ENCODE results near the gene TTC39B.

TTC39B gene

DNA sequence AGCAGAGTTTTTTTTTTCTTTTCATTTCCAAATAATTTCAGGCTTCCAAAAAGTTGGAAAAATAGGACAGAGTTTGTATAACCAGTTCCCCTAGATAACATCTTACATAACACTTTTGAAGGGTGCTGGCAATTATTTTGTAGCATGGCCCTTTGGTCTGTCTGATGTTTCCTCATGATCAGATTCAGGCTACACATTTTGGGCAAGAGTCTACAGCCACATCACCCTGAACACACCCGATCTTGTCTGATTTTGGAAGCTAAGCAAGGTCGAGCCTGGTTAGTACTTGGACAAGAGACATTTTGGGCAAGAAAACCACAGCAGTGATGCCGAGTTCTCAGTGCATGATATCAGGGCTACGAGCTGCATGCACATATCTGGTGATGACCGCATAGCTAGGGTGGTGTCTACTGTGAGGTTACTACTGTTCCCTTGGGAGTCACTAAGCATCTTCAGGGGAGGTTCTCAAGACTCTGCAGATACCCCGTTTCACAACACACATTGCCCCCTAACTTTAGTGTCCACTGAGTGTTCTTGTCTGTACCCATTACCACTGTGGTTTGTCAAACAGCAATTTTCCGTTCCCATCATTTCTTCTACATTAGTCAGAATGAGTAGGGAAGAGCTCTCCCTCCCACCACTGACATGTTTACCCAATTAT is 86.2 kb downstream of the TTC39B start:
- DNase-seq: no peak

DNA sequence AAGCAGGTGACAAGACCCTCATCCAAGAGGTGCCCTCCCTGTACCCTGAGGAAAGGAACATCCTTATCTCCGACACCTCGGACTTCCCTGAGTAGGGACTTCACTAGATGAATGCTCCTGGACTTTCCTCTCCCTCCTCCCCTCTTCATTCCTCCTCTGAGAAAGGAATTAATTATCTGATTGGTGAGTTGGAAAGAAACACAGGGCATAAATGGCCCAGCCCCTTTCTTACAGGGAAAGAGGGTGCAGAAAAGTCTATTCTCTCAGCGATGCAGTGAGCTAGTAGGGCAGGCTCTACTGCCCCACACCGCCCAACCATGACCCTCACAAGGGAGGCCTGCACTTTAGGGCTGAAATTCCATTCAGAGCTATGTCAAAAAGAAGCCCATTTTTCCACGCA is 87.5 kb downstream of the TTC39B start:
- DNase-seq: no peak

DNA sequence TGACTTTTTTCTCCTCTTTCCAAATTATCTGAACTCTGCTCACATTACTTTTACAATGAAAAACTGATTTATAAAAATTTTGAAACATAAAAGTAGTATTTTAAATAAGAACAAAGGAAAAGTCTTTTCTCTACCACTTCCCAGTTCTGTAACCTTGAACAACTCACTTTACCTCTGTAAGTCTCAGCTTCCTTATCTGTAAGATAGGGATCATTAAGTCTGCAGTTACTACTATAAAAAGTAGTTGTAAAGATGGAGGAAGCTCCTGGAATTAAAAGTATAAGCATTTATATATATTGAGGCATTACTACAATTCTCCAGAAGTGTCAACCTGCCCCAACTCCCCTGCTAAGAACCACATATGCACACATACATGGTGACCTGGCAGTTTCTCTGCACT is 88.0 kb downstream of the TTC39B start:
- no peak for DNase-seq

DNA sequence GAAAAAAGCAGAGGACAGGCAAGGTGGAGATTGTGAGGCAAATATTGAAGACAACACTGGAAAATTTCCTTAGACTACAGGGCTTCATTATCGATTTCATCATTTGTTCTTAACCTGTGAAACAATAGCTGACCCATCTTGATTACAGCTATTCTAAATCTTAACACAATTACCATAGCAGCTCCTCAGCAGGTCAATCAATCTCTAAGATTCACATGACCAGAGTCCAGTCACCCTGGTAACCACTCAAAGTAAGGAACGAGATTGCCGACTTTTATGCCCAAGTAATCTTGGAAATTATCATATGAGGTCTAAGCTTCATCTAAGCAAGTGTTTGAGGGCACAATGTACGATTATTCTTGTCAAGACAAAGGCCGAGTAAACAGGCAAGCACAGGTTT is 93.8 kb downstream of the TTC39B start:
- no peak for DNase-seq

DNA sequence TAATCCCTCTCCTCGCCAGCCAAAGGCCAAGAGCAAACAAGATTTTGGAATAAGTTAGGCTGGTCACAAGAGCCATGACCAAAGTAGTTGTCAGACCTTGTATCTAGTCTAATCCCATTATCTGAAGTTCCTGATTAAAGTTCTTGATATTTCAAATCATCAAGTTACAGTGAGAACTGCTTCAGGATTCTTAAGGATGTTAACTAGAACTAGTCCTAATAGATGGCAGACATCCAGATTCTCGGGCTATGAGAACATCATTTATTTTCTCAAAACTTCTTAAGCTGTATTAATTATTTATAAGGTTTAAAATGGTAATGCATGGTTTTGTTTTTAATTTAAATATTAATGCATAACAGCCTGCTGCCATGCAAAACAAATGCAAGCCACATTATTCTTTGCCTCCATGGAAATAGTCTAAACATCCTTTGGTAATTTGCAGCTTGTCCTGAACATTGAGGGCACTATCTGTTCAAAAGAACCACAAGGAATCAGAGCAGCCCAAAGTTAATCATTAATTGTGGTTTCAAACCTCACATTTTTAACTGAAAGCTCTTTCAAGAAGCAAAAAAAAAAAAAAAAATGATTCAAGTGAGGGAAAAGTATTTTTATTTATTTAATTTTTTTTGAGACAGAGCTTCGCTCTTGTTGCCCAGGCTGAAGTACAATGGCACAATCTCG is 95.1 kb downstream of the TTC39B start:
- no peak for DNase-seq

DNA sequence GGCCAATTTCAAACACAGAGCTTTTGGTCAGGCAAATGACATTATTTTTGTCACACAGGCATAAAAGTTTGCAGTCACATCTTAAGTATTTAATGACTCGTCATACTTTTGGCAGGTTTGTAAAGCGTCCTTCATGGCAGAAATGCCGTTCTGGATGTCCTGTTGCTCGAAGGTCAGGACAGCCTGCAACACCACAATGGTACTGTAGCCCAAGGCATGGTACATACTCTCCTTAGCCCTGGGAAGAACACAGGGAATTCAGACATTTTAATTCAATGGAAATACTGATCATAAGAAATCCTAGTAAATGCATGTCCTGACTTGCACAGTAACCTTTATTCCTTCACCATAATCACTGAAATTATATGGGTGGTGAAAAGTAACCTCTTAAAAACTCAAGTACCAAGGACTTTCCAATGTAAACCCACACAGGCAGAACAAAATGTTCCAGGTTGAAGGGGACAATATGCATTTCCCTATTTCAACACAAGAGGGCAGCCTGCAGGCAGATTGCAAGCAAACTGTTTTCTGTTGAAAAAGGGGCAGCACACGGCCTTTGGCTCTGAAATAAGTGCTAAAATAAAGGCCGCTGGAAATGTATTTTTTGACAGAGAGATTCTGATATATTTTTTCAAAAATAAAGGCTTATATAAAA is 95.7 kb downstream of the TTC39B start:
- peak; percentile 52 to 69 for DNase-seq

DNA sequence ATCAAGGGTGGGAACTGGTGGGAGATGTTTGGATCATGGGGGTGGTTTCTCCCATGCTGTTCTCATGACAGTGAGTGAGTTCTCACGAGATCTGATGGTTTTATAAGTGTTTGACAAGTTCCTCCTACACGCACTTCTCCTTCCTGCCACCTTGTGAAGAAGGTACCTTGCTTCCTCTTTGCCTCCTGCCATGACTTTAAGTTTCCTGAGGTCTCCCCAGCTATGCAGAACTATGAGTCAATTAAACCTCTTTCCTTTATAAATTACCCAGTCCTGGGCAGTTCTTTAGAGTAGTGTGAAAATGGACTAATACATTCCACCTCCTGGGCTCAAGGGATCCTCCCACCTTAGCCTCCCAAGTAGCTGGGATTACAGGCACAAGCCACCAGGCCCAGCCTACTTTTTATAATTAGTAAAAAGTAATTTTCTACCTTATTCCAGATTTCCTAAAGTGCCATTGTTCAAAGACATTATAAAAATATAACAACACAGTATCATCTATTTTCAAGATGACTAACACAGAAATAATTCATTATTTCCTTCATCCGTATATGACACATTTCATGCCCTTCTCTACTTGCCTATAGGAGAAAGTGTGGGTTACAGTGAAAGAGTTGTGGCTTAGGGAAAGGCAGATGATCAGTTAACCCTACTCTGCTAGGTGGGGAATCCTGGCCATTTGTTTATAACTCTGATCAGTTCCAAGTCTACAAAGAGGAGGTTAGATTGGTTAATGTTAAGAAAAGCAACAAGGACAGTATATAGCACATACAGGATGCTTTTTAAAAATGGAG is 99.9 kb downstream of the TTC39B start:
- no peak for DNase-seq

DNA sequence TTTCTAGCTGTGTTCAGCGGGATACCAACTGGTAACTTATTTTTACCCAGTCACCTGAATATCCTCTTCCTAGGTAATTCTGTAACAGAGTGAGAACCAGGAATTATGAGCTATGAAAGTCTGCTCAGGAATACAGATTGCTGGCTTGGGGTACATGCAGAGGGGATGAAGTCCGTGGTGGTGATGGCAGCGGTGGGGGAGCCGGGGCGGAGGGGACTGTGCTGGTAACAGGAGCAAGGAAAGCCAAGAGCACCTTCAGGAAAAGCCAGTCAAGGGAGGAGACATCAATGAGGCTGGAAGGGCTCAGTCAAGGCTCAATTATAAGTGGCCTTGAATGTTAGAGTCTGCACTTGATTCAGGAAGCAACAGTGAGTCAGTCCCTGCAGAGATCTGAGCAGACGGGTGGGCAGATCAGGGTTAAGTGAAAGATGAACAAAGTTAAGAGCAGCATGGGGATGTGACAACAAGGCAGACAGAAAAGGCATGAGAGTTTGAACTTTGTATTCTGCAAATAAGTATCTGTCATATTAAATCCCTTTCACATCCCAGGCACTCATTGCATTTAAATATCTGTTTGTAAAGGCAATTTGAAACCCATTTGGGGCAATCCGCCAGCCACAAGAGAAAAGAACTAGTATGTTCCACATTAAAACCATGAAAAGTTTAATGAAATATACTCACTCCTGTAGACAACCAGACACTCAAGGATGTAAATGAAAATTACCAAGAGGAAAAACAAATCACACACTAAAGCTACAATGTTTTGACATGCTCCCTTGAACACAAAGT is 101.2 kb downstream of the TTC39B start:
- DNase-seq: no peak

DNA sequence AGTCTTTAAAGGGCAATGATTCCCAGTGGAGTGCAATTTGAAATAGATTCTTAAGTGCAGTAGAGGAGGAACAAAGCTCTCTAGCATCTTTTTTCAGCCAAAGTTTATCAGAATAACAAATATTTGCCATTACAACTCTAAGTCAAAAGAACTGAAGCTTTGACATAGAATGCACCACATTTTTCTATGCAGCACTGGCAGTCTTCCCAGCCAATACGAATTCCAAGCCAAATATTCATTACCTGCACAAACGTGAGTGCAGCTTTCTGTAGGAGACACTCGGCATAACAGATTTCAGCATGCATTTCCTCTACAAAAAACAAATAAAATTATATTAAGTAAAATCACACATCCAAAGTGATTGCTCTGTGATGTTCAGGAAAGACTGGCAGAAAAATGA is 103.4 kb downstream of the TTC39B start:
- no peak for DNase-seq

DNA sequence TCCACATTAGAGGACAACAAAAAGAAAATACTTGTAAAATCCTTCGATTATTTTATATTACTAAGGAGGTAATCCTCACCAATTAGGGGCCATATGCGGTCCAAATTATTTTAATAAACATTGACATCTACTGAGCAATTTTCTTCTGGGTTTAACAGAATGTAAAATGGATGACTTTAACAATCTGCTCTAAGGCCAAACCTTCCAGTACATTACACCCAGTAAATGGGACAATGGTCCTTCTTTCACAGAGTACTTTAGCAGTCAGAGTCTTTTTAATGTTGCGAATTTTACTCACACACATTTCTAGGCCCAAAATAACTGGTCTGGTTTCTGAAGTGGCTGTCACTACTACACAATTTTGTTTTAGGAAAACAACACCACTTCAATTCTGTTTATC is 106.9 kb downstream of the TTC39B start:
- no peak for DNase-seq

DNA sequence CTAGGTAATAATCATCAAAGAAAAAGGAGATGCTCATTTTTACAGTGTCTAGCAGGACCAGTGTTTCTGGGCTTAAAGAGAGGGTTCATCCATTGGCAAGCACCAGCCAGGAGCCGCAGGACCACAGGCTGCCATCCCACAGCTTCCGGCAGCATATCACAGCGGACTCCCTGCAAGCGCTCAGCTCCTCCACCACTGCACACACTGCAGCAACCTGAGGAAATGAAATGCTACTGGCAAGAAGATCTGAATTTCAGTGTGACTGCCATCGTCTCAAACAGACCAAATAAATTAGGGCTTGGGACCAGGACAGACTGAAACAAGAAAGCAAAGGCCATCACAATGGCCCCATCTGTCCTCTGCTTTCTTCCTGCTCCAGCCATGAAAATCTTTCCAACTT is 114.2 kb downstream of the TTC39B start:
- DNase-seq: no peak

DNA sequence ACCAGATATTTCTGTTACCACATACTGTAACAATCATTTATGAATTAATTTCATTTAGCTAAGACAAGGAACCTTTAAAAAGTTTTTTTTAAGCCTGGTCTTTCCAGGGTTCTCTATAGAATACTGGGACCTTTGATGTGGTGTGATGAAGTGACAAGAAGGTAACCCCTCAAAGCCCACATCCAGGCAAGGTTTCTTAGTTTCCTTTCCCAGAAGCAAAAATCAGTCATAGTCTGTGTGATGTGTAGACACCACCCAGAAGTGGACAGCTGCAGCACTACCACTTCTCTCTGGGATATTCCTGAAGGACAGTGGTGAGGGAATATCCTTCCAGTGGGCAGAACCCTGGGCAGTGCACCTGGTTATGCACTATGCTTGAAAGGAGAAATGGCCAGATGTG is 115.6 kb downstream of the TTC39B start:
- no peak for DNase-seq

DNA sequence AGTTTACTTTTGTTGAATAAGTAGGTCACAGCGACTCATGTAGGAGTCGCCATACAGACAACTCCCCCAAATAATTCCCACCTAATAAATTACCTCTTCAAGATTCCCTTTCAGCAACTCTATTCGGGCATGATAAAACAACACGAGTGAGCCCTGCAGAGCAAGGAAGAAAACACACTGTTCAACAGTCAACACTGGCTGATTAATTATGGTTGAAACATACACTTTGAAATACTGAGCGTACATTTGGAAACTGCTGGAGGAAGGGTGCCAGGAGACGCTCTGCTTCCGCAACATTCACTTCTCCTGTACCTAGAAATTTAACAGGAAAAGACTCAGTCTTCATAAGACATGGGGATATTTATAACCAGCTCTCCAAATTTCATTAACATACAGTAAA is 117.5 kb downstream of the TTC39B start:
- no peak for DNase-seq

DNA sequence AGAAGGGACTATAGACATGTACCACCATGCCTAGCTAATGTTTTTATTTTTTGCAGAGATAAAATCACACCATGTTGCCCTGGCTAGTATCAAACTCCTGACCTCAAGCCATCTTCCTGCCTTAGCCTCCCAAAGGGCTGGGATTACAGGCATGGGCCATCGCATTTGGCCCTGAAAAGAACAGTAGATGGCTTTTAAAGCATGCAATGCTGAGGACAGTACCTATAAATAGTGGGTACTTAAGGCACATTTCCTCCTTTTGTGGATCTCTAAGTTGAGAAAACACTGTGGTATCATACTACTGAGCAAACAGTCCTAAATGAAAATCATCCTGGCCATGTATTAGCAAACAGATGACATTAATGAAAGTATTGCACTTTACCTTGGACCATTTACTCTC is 119.4 kb downstream of the TTC39B start:
- no peak for DNase-seq

DNA sequence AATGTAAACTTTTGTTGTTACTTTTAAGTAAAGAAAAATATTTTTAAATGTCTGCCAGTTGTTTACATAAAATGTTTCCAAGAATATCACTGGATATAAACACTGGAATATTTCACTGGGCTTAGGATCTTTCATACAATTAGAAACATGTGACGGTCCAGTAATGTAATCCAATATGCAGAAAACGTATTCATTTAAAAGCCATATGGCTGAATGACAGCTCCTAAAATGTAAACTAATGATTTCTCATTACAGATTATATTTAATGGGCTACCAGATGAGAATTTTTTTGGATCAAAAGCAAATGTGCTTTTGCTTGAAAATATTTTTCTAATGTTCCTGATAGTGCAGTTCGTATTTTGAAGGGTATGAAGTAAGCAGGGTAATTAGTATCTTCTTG is 124.3 kb downstream of the TTC39B start:
- DNase-seq: no peak

DNA sequence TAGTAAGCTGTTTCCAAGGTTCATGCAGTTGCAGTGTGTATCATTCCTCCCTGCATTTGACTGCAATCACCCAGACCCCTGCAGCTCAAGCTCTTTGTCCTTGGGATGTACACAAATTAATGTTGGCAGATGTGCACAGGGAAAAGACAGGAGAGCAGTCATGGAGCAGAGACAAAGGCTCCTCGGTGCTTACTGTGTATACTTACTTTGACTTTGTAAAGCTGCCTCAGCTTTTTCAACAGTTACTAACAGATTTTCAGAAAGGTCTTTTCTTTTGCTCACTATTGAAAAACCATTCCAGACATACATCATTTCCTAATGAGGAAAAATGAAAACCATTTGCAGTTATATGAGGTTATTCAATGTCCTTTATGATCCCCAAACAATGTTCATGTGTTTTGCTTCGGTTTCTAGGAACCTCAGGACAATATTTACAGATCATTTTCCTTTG is 124.9 kb downstream of the TTC39B start:
- no peak for DNase-seq

DNA sequence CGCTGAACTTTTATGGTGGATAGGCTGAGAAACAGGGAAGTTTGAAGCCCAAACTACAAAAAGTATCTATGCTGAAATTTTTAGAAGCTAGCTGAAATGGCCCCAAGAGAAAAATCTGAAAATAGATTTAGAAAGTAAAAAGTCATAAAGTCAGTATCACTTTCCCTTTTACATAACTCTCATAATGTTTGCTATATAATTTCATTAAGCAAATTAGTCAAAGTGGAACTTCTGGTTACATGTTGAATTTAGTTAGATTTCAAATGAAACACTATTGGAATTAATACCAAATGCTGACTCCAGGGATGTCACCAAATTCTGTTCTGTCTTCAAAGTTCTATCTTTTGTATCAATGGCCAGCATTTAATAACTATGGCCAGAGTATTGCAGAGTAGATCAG is 126.9 kb downstream of the TTC39B start:
- no peak for DNase-seq

DNA sequence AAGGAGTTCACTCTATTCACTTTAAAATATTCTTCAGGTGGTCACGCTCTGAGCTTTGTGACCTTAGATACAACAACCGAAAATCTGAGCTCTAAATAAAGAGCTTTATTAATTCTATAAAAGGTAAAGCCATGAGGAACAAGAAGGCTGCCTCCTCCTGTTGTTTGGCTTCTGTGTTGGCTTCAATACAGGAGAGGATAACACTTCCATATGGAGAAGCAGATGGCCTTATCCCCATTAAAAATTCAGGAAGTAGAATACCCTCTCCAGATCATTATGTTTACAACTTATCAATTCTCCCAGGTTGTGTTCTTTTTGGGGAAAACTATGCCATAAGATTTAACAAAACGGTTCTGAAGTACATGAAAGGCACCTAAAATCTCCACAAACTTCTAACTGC is 128.4 kb downstream of the TTC39B start:
- DNase-seq: no peak

DNA sequence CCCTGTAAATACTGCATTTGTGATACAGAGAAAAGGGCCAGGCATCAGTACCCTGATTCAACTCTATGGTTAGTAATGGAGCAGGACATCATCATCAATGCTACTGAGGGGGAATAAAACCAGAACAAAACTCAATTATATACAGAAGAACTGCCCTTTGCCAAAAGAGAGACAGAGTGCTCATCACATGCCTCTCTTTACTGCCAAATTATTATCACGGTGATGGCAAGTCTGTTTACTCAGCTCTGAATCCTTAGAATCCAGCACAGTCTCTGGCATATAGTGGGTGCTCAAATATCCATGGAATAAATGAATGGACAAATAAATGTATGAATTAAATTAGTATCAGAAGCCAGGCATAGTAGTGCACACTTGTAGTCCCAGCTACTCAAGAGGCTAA is 130.2 kb downstream of the TTC39B start:
- no peak for DNase-seq

DNA sequence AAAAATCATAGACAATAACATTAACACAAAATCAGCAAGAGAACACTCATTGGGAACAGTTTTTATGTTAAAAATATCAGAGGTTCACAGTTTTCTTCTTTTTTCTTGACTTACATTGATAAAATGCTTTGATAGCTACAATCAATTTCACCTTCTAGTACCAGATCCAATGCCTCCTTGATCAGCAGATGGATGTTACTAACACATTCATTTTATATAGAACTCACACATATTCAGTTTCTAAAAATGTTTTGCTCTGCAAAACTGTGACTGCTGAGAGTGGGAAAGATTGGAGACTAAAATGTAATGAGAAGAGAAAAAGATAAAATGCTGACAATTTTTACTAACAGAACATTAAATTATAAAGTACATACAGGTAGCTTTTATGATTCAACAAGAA is 143.1 kb downstream of the TTC39B start:
- no peak for DNase-seq

DNA sequence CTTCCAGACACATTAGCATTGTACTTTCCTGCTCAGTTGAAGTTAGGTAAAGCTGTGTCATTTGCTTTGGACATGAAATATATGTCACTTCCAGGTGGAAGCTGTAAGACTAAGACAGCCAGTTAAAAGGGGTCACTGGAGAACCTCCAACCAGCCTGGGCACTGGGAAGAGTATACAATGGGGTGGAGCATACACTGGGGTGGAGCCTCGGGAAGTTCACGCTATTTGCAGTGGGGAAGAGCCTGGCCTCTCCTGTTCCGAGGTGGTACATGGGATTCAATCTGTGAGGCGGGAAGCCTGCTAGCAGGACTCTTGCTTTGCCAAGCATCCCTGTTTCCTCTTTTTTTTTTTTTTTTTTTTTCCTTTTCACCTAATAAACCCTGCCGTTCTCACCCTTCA is 145.3 kb downstream of the TTC39B start:
- DNase-seq: no peak

DNA sequence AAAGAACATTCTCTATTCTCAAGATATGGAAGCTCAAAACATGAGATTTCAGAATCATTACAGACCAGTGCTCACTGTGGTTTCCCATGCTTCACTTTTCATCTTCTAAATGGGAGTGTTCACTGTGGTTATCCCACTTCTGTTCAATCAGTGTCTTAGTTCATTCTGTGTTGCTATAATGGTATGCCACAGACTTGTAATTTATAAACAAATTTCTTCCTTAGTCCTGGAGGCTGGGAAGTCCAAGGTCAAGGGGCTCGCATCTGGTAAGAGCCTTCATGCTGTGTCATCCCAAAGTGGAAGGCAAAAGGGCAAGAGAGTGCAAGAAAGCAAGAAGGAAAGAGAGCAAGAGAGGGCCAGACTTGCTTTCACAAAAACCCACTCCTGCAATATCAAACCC is 146.3 kb downstream of the TTC39B start:
- DNase-seq: no peak

DNA sequence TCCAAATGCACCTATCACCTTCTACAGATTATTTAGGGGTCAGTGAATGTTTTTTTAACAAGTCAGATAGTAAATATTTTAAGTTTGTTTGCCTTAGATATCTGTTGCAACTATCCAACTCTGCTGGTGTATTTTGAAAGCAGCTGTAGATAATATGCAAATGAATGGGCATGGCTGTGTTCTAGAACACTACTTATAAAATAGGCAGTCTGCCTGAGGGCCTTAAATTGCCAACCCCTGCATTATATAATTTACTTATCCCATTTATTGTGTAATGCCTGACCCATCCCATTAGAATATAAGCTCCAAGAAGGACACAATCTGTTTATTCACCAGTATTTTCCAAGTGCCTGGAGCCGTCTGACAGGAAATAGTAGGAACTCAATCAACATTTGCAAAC is 149.0 kb downstream of the TTC39B start:
- DNase-seq: no peak
